Stimulated activated memory B cell treated with anti-CD40 and anti-IgM and Interleukin-4, amounts not matched to agents 10 μg/mL and 1 μg/mL and 100 μg/mL, for 72 hours (primary cell): ENCODE data around the gene GJA3.

ENCODE experiments used
- ATAC-seq: fragments of 150-1000 bp; cut with Tn5 transposase; 2 replicates; pipeline ENCODE4 v1.10.0; 2021
- H3K27ac Mint-ChIP-seq: one replicate; pipeline ENCODE4 v1.8.0; 2022; ENCODE audit warnings: mild to moderate bottlenecking, mixed read lengths
- H3K27me3 Mint-ChIP-seq: one replicate; pipeline ENCODE4 v1.8.0; 2022; ENCODE audit warnings: mixed read lengths
- H3K36me3 Mint-ChIP-seq: one replicate; pipeline ENCODE4 v1.8.0; 2022; ENCODE audit warnings: mixed read lengths
- H3K4me1 Mint-ChIP-seq: one replicate; pipeline ENCODE4 v1.8.0; 2022; ENCODE audit warnings: mixed read lengths
- H3K4me3 Mint-ChIP-seq: one replicate; pipeline ENCODE4 v1.8.0; 2022; ENCODE audit warnings: mild to moderate bottlenecking, moderate library complexity, mixed read lengths
- H3K9me3 Mint-ChIP-seq: one replicate; pipeline ENCODE4 v1.8.0; 2022; ENCODE audit warnings: mixed read lengths

Gene GJA3

GRCh38 chr13:20146381-20146780, 14.5 kb downstream of the GJA3 start:
- ATAC-seq, result no peak
- peaks cover 55% of the 10 kb centered on the region for H3K27me3 Mint-ChIP-seq
- H3K4me3 Mint-ChIP-seq, result no peak overlapping the region
- H3K4me1 Mint-ChIP-seq, result no peaks in the 10 kb centered on the region
- H3K27ac Mint-ChIP-seq, result no peak overlapping the region
- H3K36me3 Mint-ChIP-seq, result peaks cover 12% of the 10 kb centered on the region
- H3K9me3 Mint-ChIP-seq, result no peaks in the 10 kb centered on the region

DNA sequence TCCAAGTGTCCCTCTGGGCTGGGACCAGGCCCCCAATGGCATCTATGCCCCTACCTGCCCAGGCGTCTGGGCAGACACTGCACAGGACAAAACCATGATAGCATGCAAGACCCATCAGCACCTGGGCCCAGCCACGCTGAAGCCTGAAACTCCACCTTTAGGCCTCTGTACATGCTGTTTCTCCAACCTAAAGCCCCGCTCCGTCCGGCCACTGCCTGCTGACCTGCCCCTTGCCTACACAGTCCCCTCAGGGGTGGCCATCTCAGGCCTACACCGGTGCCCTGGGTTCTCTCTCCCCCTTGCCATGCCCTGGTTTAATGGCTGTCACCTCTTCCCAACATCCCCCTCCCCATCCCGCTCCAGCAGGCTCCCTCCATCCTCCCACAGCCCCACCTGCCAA, 15.3 kb downstream of the GJA3 start:
- Mint-ChIP-seq H3K36me3 (peaks cover 7% of the 10 kb centered on the region), H3K4me3 (no peak overlapping the region), H3K4me1 (no peaks in the 10 kb centered on the region), H3K27me3 (peaks cover 47% of the 10 kb centered on the region), H3K27ac (no peak overlapping the region), H3K9me3 (no peaks in the 10 kb centered on the region)
- no peak for ATAC-seq

DNA sequence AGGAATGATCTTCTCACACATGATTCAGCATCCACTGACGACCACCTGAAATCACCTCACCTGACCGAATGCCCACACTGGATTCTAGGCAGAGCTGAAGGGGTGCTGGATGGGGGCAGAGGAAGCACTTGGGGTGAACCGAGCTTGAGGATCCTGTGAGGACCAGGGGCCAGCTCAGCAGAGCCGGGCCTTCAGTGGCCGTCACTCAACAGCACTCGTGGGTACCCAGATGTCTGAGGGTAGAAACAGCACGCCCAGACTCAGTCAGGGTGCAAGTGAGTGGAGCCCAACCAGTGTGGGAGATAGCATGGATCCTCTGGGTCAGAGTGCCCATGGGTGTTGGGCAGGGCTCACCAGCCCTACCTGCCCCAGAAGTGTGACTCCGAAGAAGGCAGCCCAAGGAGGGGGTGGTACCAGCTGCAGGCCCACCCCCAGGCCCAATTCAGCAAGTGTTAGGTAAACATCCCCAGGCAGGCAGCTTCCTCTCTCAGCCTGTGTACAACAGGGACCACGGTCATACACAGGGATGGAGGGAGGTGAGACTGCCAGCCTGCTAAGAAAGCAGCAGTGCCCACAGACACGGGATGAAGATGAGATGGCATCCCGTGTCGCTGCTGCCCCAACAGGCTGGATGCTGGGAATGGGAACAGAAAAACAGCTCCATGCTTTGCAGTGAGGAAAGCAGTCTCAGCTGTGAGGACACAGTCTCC, 16.6 kb downstream of the GJA3 start:
- peaks cover 7% of the 10 kb centered on the region for H3K36me3 Mint-ChIP-seq
- no peak for ATAC-seq
- peaks cover 34% of the 10 kb centered on the region for H3K27me3 Mint-ChIP-seq
- no peak overlapping the region for H3K4me3 Mint-ChIP-seq
- no peaks in the 10 kb centered on the region for H3K9me3 Mint-ChIP-seq
- no peaks in the 10 kb centered on the region for H3K4me1 Mint-ChIP-seq
- H3K27ac Mint-ChIP-seq, result no peak overlapping the region

- Mint-ChIP-seq H3K36me3 (peaks cover 7% of the 10 kb centered on the region), H3K27ac (no peak overlapping the region), H3K4me3 (no peak overlapping the region), H3K27me3 (peaks cover 31% of the 10 kb centered on the region), H3K9me3 (no peaks in the 10 kb centered on the region), H3K4me1 (no peaks in the 10 kb centered on the region)
- no peak for ATAC-seq
Measured at GRCh38 chr13:20142927-20143480, 17.8 kb downstream of the GJA3 start.

DNA sequence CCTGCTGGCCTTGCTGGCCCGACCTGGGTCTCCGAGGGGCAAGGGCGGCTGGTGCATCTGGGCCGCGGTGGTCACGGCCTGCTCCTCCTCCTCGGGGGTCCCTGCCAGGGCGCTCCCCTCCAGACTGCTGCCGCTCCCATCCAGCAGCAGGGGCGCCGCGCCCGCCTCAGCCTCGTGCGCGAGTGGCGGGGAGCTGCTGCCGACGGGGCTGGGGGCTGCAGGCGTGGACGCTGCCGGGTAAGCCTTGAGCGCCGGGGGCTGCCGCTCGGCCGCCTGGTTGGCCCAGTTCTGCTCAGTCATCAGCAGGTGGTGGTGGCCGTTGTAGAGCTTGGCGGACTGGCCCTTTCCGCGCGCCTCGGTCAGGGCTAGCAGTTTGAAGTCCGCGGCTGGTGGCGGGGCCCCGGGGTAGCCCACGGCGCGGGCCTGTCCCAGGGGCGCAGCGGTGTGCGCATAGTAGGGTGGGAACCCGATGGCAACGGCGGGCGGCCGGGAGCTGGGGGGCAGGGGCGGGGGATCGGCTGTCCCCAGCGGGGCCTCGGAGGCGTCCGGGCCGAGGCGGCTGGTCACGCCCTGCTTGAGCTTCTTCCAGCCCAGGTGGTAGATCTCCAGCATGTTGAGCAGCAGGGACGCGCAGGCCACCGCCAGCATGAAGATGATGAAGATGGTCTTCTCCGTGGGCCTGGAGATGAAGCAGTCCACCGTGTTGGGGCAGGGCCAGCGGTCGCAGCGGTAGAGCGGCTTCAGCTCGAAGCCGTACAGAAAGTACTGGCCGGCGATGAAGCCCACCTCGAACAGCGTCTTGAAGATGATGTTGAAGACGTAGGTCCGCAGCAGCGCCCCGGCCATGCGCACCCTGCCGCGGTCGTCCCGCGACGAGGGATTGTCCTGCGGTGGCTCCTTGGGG, 18.6 kb downstream of the GJA3 start:
- peaks cover 31% of the 10 kb centered on the region for H3K27me3 Mint-ChIP-seq
- peaks cover 6% of the 10 kb centered on the region for H3K4me1 Mint-ChIP-seq
- H3K36me3 Mint-ChIP-seq, result peaks cover 7% of the 10 kb centered on the region
- no peak overlapping the region for H3K27ac Mint-ChIP-seq
- peak; percentile 49 for ATAC-seq
- H3K4me3 Mint-ChIP-seq, result no peak overlapping the region
- no peaks in the 10 kb centered on the region for H3K9me3 Mint-ChIP-seq

DNA sequence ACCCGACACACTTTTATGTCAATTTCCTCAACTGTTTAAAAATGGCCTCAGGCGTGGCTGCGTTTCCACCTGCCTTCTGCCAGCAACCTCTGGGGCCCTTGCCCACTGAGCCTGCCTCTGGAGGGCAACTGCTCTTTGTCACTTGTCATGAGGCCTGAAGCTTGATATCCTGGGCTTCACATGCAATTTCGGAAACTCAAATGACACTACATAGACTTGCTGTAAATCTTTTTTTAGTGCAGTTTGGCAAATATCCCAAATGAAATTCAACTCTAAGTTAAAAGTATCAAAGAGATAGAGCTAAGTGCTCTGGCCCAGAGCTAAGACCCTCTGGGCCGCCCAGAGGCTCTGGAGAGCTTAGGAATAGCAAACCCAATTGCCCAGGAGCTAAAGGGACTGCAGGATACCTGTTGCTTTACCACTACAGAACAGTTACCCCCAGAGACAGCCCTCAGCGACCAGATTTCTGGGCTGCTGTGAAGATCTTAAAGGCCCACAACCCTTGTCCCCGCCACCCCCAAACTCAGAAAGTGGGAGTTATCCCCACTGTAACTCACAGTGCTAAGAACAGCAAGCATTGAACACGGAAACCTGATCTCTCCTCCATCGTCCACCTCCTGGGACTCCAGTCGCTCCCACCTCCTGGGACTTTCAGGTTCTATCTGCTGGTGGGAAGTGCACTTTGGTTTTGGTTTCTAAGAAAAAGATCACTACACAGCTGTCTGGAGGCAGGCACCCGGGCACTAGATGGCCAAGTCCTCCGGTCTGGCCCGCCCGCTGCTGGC, 19.4 kb downstream of the GJA3 start:
- H3K9me3 Mint-ChIP-seq, result no peaks in the 10 kb centered on the region
- peaks cover 7% of the 10 kb centered on the region for H3K36me3 Mint-ChIP-seq
- H3K4me3 Mint-ChIP-seq, result no peak overlapping the region
- ATAC-seq, result no peak
- H3K27me3 Mint-ChIP-seq, result peaks cover 31% of the 10 kb centered on the region
- peaks cover 6% of the 10 kb centered on the region for H3K4me1 Mint-ChIP-seq
- no peak overlapping the region for H3K27ac Mint-ChIP-seq

DNA sequence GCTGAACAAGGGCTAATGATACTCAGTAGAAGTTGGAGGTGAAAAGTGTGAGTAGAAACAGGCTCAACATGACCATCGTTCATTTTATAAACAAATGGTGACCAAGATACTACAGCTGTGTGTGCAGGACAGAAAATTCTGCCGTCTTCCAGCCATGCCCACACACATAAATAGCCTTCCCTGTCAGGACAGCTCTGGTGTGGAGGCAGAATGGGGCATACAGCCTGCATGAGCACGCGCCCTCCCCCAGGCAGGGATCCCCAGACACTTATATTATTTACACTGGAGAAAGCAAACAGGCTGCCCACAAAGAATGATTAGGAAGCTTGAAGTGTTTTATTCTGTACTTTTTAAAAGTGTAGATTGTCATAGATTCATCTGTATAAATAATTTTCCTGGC, 20.4 kb downstream of the GJA3 start:
- Mint-ChIP-seq H3K4me3 (no peak overlapping the region), H3K9me3 (no peaks in the 10 kb centered on the region), H3K27ac (no peak overlapping the region), H3K4me1 (peaks cover 6% of the 10 kb centered on the region), H3K36me3 (peaks cover 7% of the 10 kb centered on the region), H3K27me3 (peaks cover 25% of the 10 kb centered on the region)
- ATAC-seq, result no peak

- H3K36me3 Mint-ChIP-seq, result peaks cover 1% of the 10 kb centered on the region
- no peak overlapping the region for H3K4me3 Mint-ChIP-seq
- no peak for ATAC-seq
- H3K4me1 Mint-ChIP-seq, result peaks cover 6% of the 10 kb centered on the region
- no peaks in the 10 kb centered on the region for H3K9me3 Mint-ChIP-seq
- no peak overlapping the region for H3K27ac Mint-ChIP-seq
- H3K27me3 Mint-ChIP-seq, result peaks cover 3% of the 10 kb centered on the region
Measured at GRCh38 chr13:20137875-20138274, 23.0 kb downstream of the GJA3 start.

DNA sequence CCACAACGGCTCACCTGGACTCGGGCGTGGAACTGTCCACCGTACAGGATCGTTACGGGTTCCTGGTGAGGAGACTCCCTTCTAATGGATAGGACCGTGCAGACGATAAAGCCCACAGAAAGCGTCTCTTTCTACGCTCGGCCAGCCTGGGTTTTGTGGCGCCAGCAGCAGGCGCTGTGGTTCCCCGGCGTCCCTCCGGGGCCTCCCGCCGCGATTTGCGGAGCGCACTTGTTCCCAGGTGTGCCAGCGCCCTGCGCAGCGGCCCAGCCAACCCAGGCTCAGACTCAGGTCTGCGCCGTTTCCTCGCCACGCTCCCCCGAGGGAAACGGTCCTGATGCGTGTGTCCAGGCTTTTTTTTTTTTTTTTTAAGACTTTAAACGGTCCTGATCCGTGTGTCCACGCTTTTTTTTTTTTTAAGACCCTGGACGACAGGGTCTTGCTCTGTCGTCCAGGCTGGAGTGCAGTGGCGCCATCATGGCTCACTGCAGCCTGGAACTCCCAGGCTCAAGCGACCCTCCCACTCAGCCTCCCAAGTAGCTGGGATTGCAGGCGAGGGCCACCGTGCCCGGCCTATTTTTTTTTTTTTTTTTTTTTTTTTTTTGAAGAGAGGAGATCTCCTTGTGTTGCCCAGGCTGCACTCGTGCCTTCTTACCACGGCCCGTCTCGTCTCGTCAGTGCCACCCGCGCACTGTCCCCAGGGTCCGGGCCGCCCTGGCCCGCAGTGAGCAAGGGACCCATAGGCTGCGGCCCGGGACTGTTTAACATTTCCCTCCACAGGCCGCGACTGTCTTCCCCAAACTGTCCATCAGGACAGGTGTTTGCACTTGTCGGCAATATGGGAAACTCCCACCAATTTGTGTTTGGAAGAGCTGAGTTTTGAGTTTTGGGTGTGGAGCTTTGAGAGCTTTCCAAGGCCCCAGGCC, 23.8 kb downstream of the GJA3 start:
- Mint-ChIP-seq H3K27ac (no peak overlapping the region), H3K27me3 (no peaks in the 10 kb centered on the region), H3K9me3 (no peaks in the 10 kb centered on the region), H3K4me3 (peak overlapping the region; percentile 23), H3K4me1 (peaks cover 6% of the 10 kb centered on the region), H3K36me3 (no peaks in the 10 kb centered on the region)
- peak; percentile 60 for ATAC-seq

DNA sequence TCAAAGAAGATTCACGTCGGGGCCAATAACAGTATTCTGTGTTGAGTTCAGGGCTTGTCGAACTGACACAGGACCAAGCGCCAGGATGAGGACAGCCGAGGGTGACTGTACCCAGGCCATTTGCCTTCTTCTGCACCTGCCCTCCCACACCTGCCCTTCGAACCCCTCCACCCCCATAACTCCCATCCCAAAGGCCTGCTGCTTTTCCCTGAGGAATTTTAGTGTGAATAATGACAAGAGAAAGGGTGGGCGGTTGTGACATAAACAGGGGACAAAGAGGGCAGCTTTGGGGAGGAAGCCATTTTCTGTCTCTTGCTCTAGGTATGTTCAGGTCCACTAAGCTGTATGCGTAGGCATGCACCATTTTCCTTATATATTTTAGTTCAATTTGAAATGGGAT, 26.1 kb downstream of the GJA3 start:
- H3K36me3 Mint-ChIP-seq, result no peaks in the 10 kb centered on the region

DNA sequence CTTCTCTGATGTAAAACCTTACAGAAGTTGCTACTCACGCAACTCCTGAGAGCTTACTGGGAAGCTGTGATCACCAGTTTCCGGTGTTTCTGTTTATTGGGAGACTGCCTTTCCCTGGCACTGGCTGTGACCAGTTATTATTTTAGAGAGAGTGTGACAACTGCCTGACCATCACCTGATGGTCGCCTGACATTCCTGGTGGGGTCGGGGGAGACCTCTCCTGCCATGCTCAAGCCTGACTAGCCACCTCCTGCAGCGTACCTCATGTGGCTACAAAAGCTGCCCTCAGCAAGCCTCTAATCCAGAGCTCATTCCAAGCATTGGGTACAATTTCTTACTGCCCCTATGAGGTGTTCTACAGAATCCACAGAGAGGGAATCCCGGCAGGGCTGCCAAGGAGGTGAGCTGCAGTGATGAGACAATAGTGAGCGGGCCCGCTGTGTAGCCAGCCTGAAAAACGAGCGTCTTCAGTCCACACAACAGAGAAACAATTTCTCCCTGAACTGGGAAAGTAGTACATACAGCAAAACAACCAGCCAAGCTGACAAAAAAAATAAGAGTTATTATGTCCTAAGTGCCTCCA, 28.7 kb downstream of the GJA3 start:
- Mint-ChIP-seq H3K36me3 (no peaks in the 10 kb centered on the region), H3K4me3 (no peak overlapping the region), H3K9me3 (no peaks in the 10 kb centered on the region), H3K27me3 (no peaks in the 10 kb centered on the region), H3K4me1 (no peaks in the 10 kb centered on the region), H3K27ac (no peak overlapping the region)
- ATAC-seq, result no peak

More for the DNA sequence above, 26.1 kb downstream of the GJA3 start:
- Mint-ChIP-seq H3K27ac (no peak overlapping the region), H3K4me1 (peaks cover 6% of the 10 kb centered on the region), H3K9me3 (no peaks in the 10 kb centered on the region), H3K4me3 (no peak overlapping the region), H3K27me3 (no peaks in the 10 kb centered on the region)
- ATAC-seq, result no peak

DNA sequence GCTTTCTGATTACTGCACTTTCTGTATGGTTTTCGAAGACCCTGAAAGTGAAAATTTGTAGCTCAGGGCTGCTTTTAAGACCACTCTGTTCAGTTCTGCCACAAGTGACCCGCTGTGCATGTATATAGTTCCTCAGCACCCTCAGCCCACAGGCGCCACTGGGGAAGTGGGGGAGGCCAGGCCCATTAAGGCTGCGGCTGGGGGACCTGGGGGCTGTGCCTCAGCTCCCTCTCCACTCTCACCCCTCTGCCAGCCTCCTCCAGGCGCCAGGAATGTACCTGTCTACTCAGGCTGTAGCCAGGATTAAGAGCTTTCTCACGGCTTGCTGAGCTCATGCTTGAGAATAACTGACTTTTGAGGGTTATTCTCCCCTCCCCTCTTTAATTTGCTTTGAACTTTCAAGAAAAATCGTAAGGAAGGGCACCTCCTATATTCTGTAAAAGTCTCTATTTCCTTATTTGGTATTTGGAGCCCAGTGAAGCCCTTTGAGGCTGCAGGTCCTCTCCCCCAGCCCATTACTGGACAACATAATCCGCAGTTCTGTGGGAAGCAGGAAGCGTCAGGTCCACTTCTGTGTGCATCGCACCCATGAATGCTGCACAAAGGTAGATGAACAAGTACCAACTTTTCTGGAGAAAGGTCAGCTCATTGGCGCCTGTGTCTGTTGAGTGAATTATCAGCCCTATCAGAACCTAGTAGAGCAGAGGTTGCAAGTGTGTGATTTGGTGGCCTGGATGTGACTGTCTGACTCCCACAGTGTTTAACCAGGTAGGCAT, 29.6 kb downstream of the GJA3 start:
- H3K36me3 Mint-ChIP-seq, result no peaks in the 10 kb centered on the region
- no peak for ATAC-seq
- no peak overlapping the region for H3K4me3 Mint-ChIP-seq
- H3K9me3 Mint-ChIP-seq, result no peaks in the 10 kb centered on the region
- no peaks in the 10 kb centered on the region for H3K4me1 Mint-ChIP-seq
- H3K27me3 Mint-ChIP-seq, result no peaks in the 10 kb centered on the region
- H3K27ac Mint-ChIP-seq, result no peak overlapping the region

- H3K4me3 Mint-ChIP-seq, result no peak overlapping the region
- H3K4me1 Mint-ChIP-seq, result no peaks in the 10 kb centered on the region
- no peak for ATAC-seq
- H3K36me3 Mint-ChIP-seq, result no peaks in the 10 kb centered on the region
- H3K27ac Mint-ChIP-seq, result no peak overlapping the region
- H3K9me3 Mint-ChIP-seq, result no peaks in the 10 kb centered on the region
- H3K27me3 Mint-ChIP-seq, result no peaks in the 10 kb centered on the region
Measured at GRCh38 chr13:20130652-20131051, 30.2 kb downstream of the GJA3 start.
